PC-9 (cell line): ENCODE results near the gene COL4A2.

Experiments
- CTCF ChIP-seq: fragments of 200-600 bp; sonication (generic); conservative IDR thresholded peaks from 2 replicates; pipeline ENCODE4 v1.6.1; 2017; ENCODE audit warnings: mixed run types, antibody characterized with exemption, mild to moderate bottlenecking, moderate library complexity
- EZH2 ChIP-seq: fragments of 200-600 bp; sonication (generic); IDR thresholded peaks from 2 replicates; pipeline ENCODE4 v1.8.0; 2017; ENCODE audit warnings: antibody characterized with exemption, low read depth

GRCh38 chr13:110512198-110512740 lies 205.2 kb downstream of the COL4A2 start:
- TF ChIP-seq CTCF = no peak
- no peak for TF ChIP-seq EZH2
